ENCODE measurements around the gene GPC3.

The GPC3 gene

DNA sequence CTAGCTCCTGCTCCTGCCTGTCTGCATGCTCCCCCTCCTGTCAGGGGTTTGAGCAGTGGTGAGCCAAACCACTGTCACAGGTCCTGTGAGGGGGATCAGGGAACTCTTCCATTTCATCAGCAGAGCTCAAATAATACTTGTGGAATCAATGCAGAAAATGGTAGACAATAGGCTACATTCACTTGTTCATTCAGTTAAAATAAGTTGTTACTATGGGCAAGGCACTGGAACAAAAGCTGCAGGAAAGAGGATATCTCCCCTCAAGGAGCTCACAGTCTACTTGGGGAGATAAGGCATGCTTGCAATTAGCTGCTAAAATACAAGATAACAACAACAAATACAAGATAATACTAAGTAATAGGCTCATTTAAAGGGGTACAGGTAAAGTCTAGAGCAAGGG, 117.1 kb downstream of the GPC3 start:
- Histone ChIP-seq H3K4me2 (ENCODE audit: low read length) (no peak overlapping the region), H3K4me1 (ENCODE audit: insufficient read depth, low read length, severe bottlenecking) (no peaks in the 10 kb centered on the region), H3K9me3 (ENCODE audit: low read length) (no peaks in the 10 kb centered on the region), H3K9ac (ENCODE audit: low read length) (no peak overlapping the region), H3F3A (ENCODE audit: insufficient read depth, low read length) (no peaks in the 10 kb centered on the region), H3K27me3 (ENCODE audit: insufficient read depth, low read length) (no peaks in the 10 kb centered on the region), H4K20me1 (ENCODE audit: insufficient read depth, low read length) (no peaks in the 10 kb centered on the region), H3K79me2 (ENCODE audit: insufficient read depth, low read length) (no peaks in the 10 kb centered on the region), H3K27ac (ENCODE audit: low read depth, low read length, poor library complexity, severe bottlenecking) (no peak overlapping the region), H3K4me3 (ENCODE audit: low read depth, low read length, poor library complexity, severe bottlenecking) (no peak overlapping the region), H3K36me3 (ENCODE audit: insufficient read depth, low read length) (no peaks in the 10 kb centered on the region), H3K9me2 (ENCODE audit: low read depth, low read length) (no peaks in the 10 kb centered on the region), H2AFZ (ENCODE audit: low read length) (no peak overlapping the region)
- TF ChIP-seq CTCF (IDR thresholded peaks at IDR 0.05; ENCODE audit: low read length) = no peak
- no peak for TF ChIP-seq EZH2 (IDR thresholded peaks at IDR 0.05; ENCODE audit: borderline replicate concordance, low read length)

DNA sequence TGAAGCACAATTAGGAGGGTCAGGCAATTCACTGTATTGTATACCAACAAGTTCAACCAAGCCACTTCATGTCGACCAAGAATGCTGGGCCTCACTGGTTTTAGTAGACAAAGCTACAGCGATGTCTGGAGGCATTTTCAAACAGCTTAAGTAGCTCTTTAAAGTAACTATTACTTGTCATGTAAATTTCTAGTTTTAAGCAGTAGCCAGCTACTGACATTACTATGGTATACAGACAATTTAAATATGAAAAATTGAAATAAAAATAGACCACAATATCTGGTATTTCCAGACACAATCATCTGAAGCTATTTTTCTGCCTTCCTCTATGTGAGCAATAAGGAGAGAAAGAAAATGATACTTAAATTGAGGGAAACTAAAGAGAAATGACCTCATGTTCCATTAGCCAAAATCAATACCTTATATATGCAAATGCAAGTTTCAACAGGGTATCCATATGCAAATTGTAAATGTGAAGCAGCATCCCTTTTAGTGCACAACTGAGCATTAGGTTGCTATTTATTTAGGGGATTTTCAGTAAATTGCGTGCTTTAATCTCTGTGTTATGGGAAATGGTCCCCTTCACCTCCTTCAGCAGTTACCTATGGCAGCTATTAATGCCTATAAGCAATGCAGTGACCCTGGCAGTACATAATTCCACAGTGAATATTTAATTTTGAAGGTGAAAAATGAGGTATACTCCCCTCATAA, 119.5 kb downstream of the GPC3 start:
- H3K4me1 ChIP-seq (ENCODE audit: insufficient read depth, low read length, severe bottlenecking) = no peaks in the 10 kb centered on the region

DNA sequence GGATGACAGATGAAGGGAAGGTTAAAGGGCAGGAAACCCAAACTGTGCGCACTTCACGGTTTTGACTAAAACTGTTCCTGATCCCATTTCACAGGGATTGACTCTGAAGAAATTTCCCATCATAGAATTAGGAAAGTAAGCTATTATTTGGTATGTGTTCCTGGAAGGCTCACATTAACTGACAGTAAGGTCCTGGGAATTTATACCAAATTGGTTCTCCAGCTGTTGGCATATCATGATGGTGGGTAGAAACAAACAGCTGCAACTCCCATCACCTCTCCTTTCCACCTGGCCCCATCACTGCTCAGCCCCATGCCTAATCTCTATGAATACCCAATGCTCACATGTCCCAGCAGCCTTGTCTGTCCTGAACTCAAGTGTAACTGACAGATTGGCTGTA, 121.2 kb downstream of the GPC3 start:
- H3K4me2 ChIP-seq (ENCODE audit: low read length) = no peak overlapping the region
- H3K36me3 ChIP-seq (ENCODE audit: insufficient read depth, low read length) = no peaks in the 10 kb centered on the region
- TF ChIP-seq CTCF (IDR thresholded peaks at IDR 0.05; ENCODE audit: low read length) = no peak
- no peak for TF ChIP-seq EZH2 (IDR thresholded peaks at IDR 0.05; ENCODE audit: borderline replicate concordance, low read length)
- no peaks in the 10 kb centered on the region for H3K79me2 ChIP-seq (ENCODE audit: insufficient read depth, low read length)
- no peaks in the 10 kb centered on the region for H3K9me2 ChIP-seq (ENCODE audit: low read depth, low read length)
- no peaks in the 10 kb centered on the region for H3K4me1 ChIP-seq (ENCODE audit: insufficient read depth, low read length, severe bottlenecking)
- no peaks in the 10 kb centered on the region for H3K27me3 ChIP-seq (ENCODE audit: insufficient read depth, low read length)
- H3K9ac ChIP-seq (ENCODE audit: low read length) = no peak overlapping the region
- no peaks in the 10 kb centered on the region for H3K9me3 ChIP-seq (ENCODE audit: low read length)
- no peak overlapping the region for H3K4me3 ChIP-seq (ENCODE audit: low read depth, low read length, poor library complexity, severe bottlenecking)
- H3K27ac ChIP-seq (ENCODE audit: low read depth, low read length, poor library complexity, severe bottlenecking) = no peak overlapping the region
- H4K20me1 ChIP-seq (ENCODE audit: insufficient read depth, low read length) = no peaks in the 10 kb centered on the region
- H3F3A ChIP-seq (ENCODE audit: insufficient read depth, low read length) = no peaks in the 10 kb centered on the region
- no peak overlapping the region for H2AFZ ChIP-seq (ENCODE audit: low read length)

More for the DNA sequence above, 119.5 kb downstream of the GPC3 start:
- no peak overlapping the region for H3K4me2 ChIP-seq (ENCODE audit: low read length)
- no peaks in the 10 kb centered on the region for H3K36me3 ChIP-seq (ENCODE audit: insufficient read depth, low read length)
- H4K20me1 ChIP-seq (ENCODE audit: insufficient read depth, low read length) = no peaks in the 10 kb centered on the region
- H3K79me2 ChIP-seq (ENCODE audit: insufficient read depth, low read length) = no peaks in the 10 kb centered on the region
- no peaks in the 10 kb centered on the region for H3F3A ChIP-seq (ENCODE audit: insufficient read depth, low read length)
- H3K27ac ChIP-seq (ENCODE audit: low read depth, low read length, poor library complexity, severe bottlenecking) = no peak overlapping the region
- H2AFZ ChIP-seq (ENCODE audit: low read length) = no peak overlapping the region
- no peak overlapping the region for H3K9ac ChIP-seq (ENCODE audit: low read length)
- H3K9me3 ChIP-seq (ENCODE audit: low read length) = no peaks in the 10 kb centered on the region
- H3K4me3 ChIP-seq (ENCODE audit: low read depth, low read length, poor library complexity, severe bottlenecking) = no peak overlapping the region
- no peak for TF ChIP-seq EZH2 (IDR thresholded peaks at IDR 0.05; ENCODE audit: borderline replicate concordance, low read length)
- no peak for TF ChIP-seq CTCF (IDR thresholded peaks at IDR 0.05; ENCODE audit: low read length)
- H3K27me3 ChIP-seq (ENCODE audit: insufficient read depth, low read length) = no peaks in the 10 kb centered on the region
- no peaks in the 10 kb centered on the region for H3K9me2 ChIP-seq (ENCODE audit: low read depth, low read length)
